Endothelial cell of umbilical vein (primary cell): ENCODE results near the gene FAM3B. TPM values are rescaled to one million over a fixed set of nuclear protein-coding genes. Genes with fewer than 3 reads are reported as not detected.
"Not testable (repeated sequence)": the region's sequence is repeated elsewhere in the genome, so short reads cannot be mapped to it uniquely, and the experiment has no call there.

ENCODE experiments used
- BruUV-seq: library from RNA; stranded (reverse); fragments of 400-500 nt; replicated peaks from 2 replicates; lab custom pipeline; 2021; lab: Mats Ljungman, UMichigan
- CTCF ChIA-PET: fragments of 300-600, 350-600 bp; sonication (Branson Sonifier 250); formaldehyde crosslinking; loops from one replicate; lab custom pipeline; 2021; ENCODE audit warnings: antibody characterized with exemption, inconsistent platforms; lab: Charles Lee
- POLR2A ChIA-PET: fragments of 300-600, 350-600 bp; sonication (Branson Sonifier 250); formaldehyde crosslinking; loops from one replicate; lab custom pipeline; 2021; ENCODE audit warnings: antibody characterized with exemption, inconsistent platforms; lab: Charles Lee
- DNase-seq: peaks from one replicate; pipeline ENCODE4 v3.0.0-alpha.2; 2011; ENCODE audit warnings: low read depth, low spot score
- FAIRE-seq: peaks from 2 replicates; lab custom pipeline; 2011; peaks lifted over from hg19 to GRCh38; lab: Jason Lieb, UNC
- H2AFZ ChIP-seq: 2 replicates; pipeline ENCODE4 v1.6.0; 2012; ENCODE audit warnings: low read depth, low read length, control low read depth, inconsistent platforms
- H3K27ac ChIP-seq: 2 replicates; pipeline ENCODE4 v1.5.1; 2011; ENCODE audit warnings: low read depth, mild to moderate bottlenecking, control low read depth, low read length, moderate library complexity; ENCODE audit not compliant: insufficient read depth
- H3K27me3 ChIP-seq, 2 experiments: 2 replicates each; pipeline versions ENCODE4 v1.6.0 to v1.6.1; 2011; ENCODE audit warnings: low read length in 2 of 2, mixed read lengths in 1 of 2; ENCODE audit not compliant: control insufficient read depth in 2 of 2, insufficient read depth in 2 of 2
- H3K36me3 ChIP-seq, 2 experiments: 2 replicates in 1 of 2; 3 replicates in 1 of 2; pipeline ENCODE4 v1.5.1; 2011; ENCODE audit warnings: low read length in 2 of 2, mild to moderate bottlenecking in 1 of 2, moderate library complexity in 1 of 2; ENCODE audit not compliant: control insufficient read depth in 2 of 2, insufficient read depth in 2 of 2; ENCODE audit errors: extremely low read depth in 1 of 2
- H3K4me1 ChIP-seq: 3 replicates; pipeline ENCODE4 v1.5.1; 2011; ENCODE audit warnings: mild to moderate bottlenecking, low read length; ENCODE audit not compliant: control insufficient read depth, insufficient read depth; ENCODE audit errors: extremely low read depth
- H3K4me2 ChIP-seq: 2 replicates; pipeline ENCODE4 v1.6.1; 2011; ENCODE audit warnings: low read length, control low read depth, mixed read lengths; ENCODE audit not compliant: insufficient read depth
- H3K4me3 ChIP-seq, 3 experiments: fragments of 200-600 bp in 1 of 3; sonication (generic), shearing (Covaris generic) in 1 of 3; replicated peaks in 1 of 3; 2 replicates each; pipeline ENCODE4 v1.5.1; 2011 to 2016; ENCODE audit warnings: control low read depth in 3 of 3, low read length in 3 of 3, mild to moderate bottlenecking in 2 of 3, inconsistent platforms in 1 of 3, low read depth in 1 of 3, moderate library complexity in 1 of 3; ENCODE audit not compliant: insufficient read depth in 1 of 3
- H3K79me2 ChIP-seq: 2 replicates; pipeline ENCODE4 v1.6.0; 2012; ENCODE audit warnings: low read length, inconsistent platforms; ENCODE audit not compliant: control insufficient read depth, insufficient read depth
- H3K9ac ChIP-seq: replicated peaks from 2 replicates; pipeline ENCODE3; 2011; ENCODE audit warnings: low read length, control low read depth; ENCODE audit not compliant: insufficient read depth; ENCODE audit errors: extremely low read depth
- H3K9me1 ChIP-seq: replicated peaks from 3 replicates; pipeline ENCODE4 v1.6.0; 2011; ENCODE audit warnings: mild to moderate bottlenecking, low read length; ENCODE audit not compliant: control insufficient read depth, insufficient read depth; ENCODE audit errors: extremely low read depth
- H3K9me3 ChIP-seq: replicated peaks from 2 replicates; pipeline ENCODE4 v1.5.1; 2012; ENCODE audit warnings: low read length, inconsistent platforms; ENCODE audit not compliant: control insufficient read depth, insufficient read depth
- H4K20me1 ChIP-seq: replicated peaks from 2 replicates; pipeline ENCODE3; 2011; ENCODE audit warnings: mild to moderate bottlenecking, low read length; ENCODE audit not compliant: control insufficient read depth, insufficient read depth; ENCODE audit errors: extremely low read depth
- CTCF ChIP-seq, 2 donors: IDR thresholded peaks; 1 replicate in 1 of 2; 2 replicates in 1 of 2; pipeline ENCODE4 v1.5.1; 2011; ENCODE audit warnings: low read length in 2 of 2, mild to moderate bottlenecking in 2 of 2, moderate library complexity in 2 of 2, control low read depth in 1 of 2, inconsistent platforms in 1 of 2, low read depth in 1 of 2; ENCODE audit not compliant: insufficient read depth in 1 of 2; ENCODE audit errors: extremely low read depth in 1 of 2
- EZH2 ChIP-seq: IDR thresholded peaks from 2 replicates; pipeline ENCODE4 v1.6.1; 2012; ENCODE audit warnings: borderline replicate concordance, low read depth, mild to moderate bottlenecking, moderate library complexity, low read length, inconsistent platforms; ENCODE audit not compliant: severe bottlenecking
- FOS ChIP-seq: IDR thresholded peaks from 2 replicates; pipeline ENCODE4 v1.6.1; 2011; ENCODE audit warnings: mild to moderate bottlenecking, low read length, moderate library complexity, borderline replicate concordance; ENCODE audit not compliant: insufficient read depth
- GATA2 ChIP-seq: IDR thresholded peaks from 2 replicates; pipeline ENCODE4 v1.7.0; 2011; ENCODE audit warnings: low read depth, mild to moderate bottlenecking, moderate library complexity, mixed read lengths, low read length; ENCODE audit not compliant: insufficient read length, insufficient read depth
- JUN ChIP-seq: IDR thresholded peaks from 2 replicates; pipeline ENCODE4 v1.6.1; 2011; ENCODE audit warnings: borderline replicate concordance, low read depth; ENCODE audit not compliant: insufficient read length, insufficient read depth
- MYC ChIP-seq: IDR thresholded peaks from one replicate; pipeline ENCODE4 v1.6.1; 2011; ENCODE audit warnings: mild to moderate bottlenecking, low read depth, low read length
- POLR2A ChIP-seq: IDR thresholded peaks from 2 replicates; pipeline ENCODE4 v1.6.1; 2012; ENCODE audit warnings: low read depth, mild to moderate bottlenecking, control low read depth, low read length
- POLR2AphosphoS5 ChIP-seq: IDR thresholded peaks from 2 replicates; pipeline ENCODE4 v1.6.1; 2012; ENCODE audit warnings: low read depth, mild to moderate bottlenecking, control low read depth, low read length, moderate library complexity; ENCODE audit not compliant: insufficient read depth
- dilution Hi-C: fragments of 300-500 bp; cut with MboI; formaldehyde crosslinking; loops from one replicate; pipeline ENCODE4 v1.15.0; 2019; ENCODE audit warnings: low sequenced_read_pairs; ENCODE audit not compliant: extremely low pct_ligation_motif_present
- intact Hi-C: fragments of 100-400 bp; cut with micrococcal nuclease; formaldehyde crosslinking; loops from one replicate; pipeline ENCODE4 v1.10.0; 2022
- polyA plus RNA-seq, 4 experiments: library from polyadenylated mRNA; depleted of rRNA in 3 of 4; stranded (reverse) in 3 of 4; unstranded in 1 of 4; fragments of >200 nt; gene quantifications; 2 replicates each; pipeline versions ENCODE4 v1.2.1 to v1.2.3, GENCODE V29; 2011 to 2012; ENCODE audit warnings: missing spikeins in 1 of 4
- total RNA-seq: library from RNA; stranded (reverse); gene quantifications from 2 replicates; pipeline ENCODE4 v1.2.3, GENCODE V29; 2021
- TF ChIP-seq, protein P1 (sequence below): IDR thresholded peaks from 2 replicates; pipeline ENCODE4 v1.6.1; 2011; ENCODE audit not compliant: insufficient read depth, insufficient read length

The FAM3B gene
- total and polyA plus RNA-seq, 2 donors (not counting 3 experiments of a cell fraction or from before 2014, with no cell fraction given), result not detected

DNA sequence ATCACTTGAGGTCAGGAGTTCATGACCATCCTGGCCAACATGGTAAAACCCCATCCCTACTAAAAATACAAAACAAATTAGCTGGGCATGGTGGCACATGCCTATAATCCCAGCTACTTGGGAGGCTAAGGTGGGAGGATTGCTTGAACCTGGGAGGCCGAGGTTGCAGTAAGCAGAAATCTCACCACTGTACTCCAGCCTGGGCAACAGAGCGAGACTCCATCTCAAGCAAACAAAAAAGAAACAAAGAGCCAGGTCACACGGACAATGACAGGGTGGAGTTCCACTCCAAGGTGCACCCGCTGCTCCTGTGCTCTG lies 43.1 kb downstream of the FAM3B start:
- H3K27me3 ChIP-seq, FAIRE-seq: not testable (repeated sequence)

DNA sequence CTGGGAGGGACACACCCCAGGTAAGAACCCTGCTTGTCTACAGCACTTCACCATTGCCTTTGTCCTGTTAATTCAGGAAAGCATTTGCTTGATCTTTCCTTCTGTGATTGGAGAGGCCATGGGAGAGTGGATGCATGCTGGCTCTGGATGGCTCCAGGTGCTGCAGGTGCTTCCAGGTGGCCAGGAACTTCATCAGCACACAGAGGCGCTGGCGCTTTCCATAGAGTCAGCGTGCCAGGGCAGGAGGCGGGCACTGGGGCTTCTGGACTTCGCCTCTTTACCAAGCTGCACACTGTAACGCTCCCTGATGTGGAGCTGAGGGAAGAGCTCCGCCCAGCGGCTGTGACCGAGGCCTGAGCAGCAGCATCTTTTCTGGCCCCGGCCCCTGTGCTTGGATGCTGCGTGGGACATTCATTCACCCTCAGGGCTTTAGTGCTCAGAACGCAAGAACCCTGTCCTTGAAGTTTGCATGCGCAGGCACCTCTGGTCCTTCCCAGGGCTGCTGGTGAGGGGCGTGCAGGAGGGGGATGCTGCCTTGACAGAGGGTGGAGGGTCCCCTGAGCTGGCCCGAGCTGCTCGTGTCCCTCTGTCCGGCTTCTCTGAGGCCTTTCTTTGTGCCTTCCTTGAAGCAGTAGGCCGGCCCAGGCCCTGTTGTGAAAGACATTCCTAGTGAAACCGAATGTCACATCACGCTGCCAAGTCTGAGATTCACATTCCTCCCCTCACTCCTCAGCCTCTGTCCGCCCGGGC lies 43.6 kb downstream of the FAM3B start:
- Histone ChIP-seq H3K27me3 (no peaks in the 10 kb centered on the region), H3K79me2 (no peaks in the 10 kb centered on the region), H3K4me1 (no peaks in the 10 kb centered on the region), H3K27ac (no peak overlapping the region), H3K9ac (no peak overlapping the region), H3K4me3 (no peak overlapping the region), H3K36me3 (no peaks in the 10 kb centered on the region), H3K9me1 (no peaks in the 10 kb centered on the region), H2AFZ (no peak overlapping the region), H4K20me1 (no peaks in the 10 kb centered on the region), H3K4me2 (no peak overlapping the region), H3K9me3 (no peaks in the 10 kb centered on the region)
- TF ChIP-seq POLR2A (no peak), GATA2 (no peak), EZH2 (no peak), MYC (no peak), CTCF (IDR thresholded peaks at IDR 0.05; ENCODE audit: extremely low read depth in 1 of 2, insufficient read depth in 1 of 2, low read depth in 1 of 2, low read length in 2 of 2) (no peak), FOS (no peak), JUN (no peak), POLR2AphosphoS5 (no peak)
- TF ChIP-seq, protein P1, sequence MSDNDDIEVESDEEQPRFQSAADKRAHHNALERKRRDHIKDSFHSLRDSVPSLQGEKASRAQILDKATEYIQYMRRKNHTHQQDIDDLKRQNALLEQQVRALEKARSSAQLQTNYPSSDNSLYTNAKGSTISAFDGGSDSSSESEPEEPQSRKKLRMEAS, result no peak
- DNase-seq (no peak), FAIRE-seq (no peak)
- dilution Hi-C loops (no loop called here), intact Hi-C loops (no loop called here)
- ChIA-PET POLR2A (no interaction called here), CTCF (interaction anchor here (0.7 to 1.1 kb wide), 2 partner anchors 77 kb away, joined by 3 read pairs; no protein-coding TSS in a partner anchor)
- BruUV-seq, result no TSS peak

More for the DNA sequence above, 43.1 kb downstream of the FAM3B start:
- H3K9ac ChIP-seq, H3K4me2 ChIP-seq, H3K36me3 ChIP-seq, BruUV-seq, H3K9me1 ChIP-seq, H3K4me3 ChIP-seq, POLR2A ChIA-PET, H3K79me2 ChIP-seq, intact Hi-C loops, DNase-seq, H3K27ac ChIP-seq, H3K9me3 ChIP-seq, H3K4me1 ChIP-seq, H2AFZ ChIP-seq, dilution Hi-C loops, H4K20me1 ChIP-seq: not testable (repeated sequence)
- CTCF ChIA-PET, result interaction anchor here (0.7 kb wide), 1 partner anchor 76 kb away, joined by 3 read pairs; no protein-coding TSS in a partner anchor
